HEK293 (cell line): ENCODE results near the gene C20orf144.

Experiments
- CTCF ChIA-PET: fragments of 350-600 bp; formaldehyde crosslinking; extraction: SDS; loops from one replicate; lab custom pipeline; 2021; ENCODE audit warnings: antibody characterized with exemption; lab: Yijun Ruan, JAX
- POLR2A ChIA-PET: fragments of 300-600 bp; formaldehyde crosslinking; extraction: SDS; loops from one replicate; lab custom pipeline; 2020; ENCODE audit warnings: antibody characterized with exemption, inconsistent platforms; lab: Yijun Ruan, JAX
- H3K27ac ChIP-seq: fragments of 200-500 bp; sonication (Bioruptor generic); 2 replicates; pipeline ENCODE4 v1.5.1; 2014; ENCODE audit warnings: low read depth, low read length, control low read depth, inconsistent platforms; ENCODE audit errors: extremely low read depth
- H3K36me3 ChIP-seq, 2 experiments: fragments of 200-500 bp in 1 of 2; sonication (Bioruptor generic) in 1 of 2; 1 replicate in 1 of 2; 2 replicates in 1 of 2; pipeline ENCODE4 v1.5.1; 2014 to 2017; ENCODE audit warnings: inconsistent platforms in 2 of 2, low read length in 2 of 2; ENCODE audit not compliant: control insufficient read depth in 2 of 2, insufficient read depth in 1 of 2
- H3K4me1 ChIP-seq: fragments of 200-500 bp; sonication (Bioruptor generic); 2 replicates; pipeline ENCODE4 v1.5.1; 2014; ENCODE audit warnings: mild to moderate bottlenecking, low read length, inconsistent platforms; ENCODE audit not compliant: control insufficient read depth, insufficient read depth
- H3K4me3 ChIP-seq: 2 replicates; pipeline ENCODE4 v1.5.1; 2011; ENCODE audit warnings: low read depth, mild to moderate bottlenecking, control low read depth, low read length, moderate library complexity
- H3K9me3 ChIP-seq: fragments of 200-500 bp; sonication (Bioruptor generic); 2 replicates; pipeline ENCODE4 v1.5.1; 2014; ENCODE audit warnings: low read depth, low read length, inconsistent platforms; ENCODE audit not compliant: control insufficient read depth, insufficient read depth
- EGR2 ChIP-seq: fragments of 450-650 bp; formaldehyde crosslinking; IDR thresholded peaks from 2 replicates; pipeline ENCODE4 v1.5.1; 2016; ENCODE audit warnings: low read depth, missing biosample characterization, missing genetic modification characterization
- HIC1 ChIP-seq: fragments of 450-650 bp; formaldehyde crosslinking; IDR thresholded peaks from 2 replicates; pipeline ENCODE4 v1.5.1; 2016; ENCODE audit warnings: missing biosample characterization, missing genetic modification characterization
- IKZF3 ChIP-seq: fragments of 450-650 bp; IDR thresholded peaks from 2 replicates; pipeline ENCODE4 v1.5.0; 2018; ENCODE audit warnings: missing biosample characterization, mild to moderate bottlenecking, missing genetic modification characterization, moderate library complexity
- KLF10 ChIP-seq: fragments of 450-650 bp; IDR thresholded peaks from 2 replicates; pipeline ENCODE4 v1.5.1; 2018; ENCODE audit warnings: missing biosample characterization, mild to moderate bottlenecking, missing genetic modification characterization
- KLF17 ChIP-seq: fragments of 450-650 bp; formaldehyde crosslinking; IDR thresholded peaks from 2 replicates; pipeline ENCODE4 v1.5.1; 2016; ENCODE audit warnings: missing biosample characterization, missing genetic modification characterization
- OVOL3 ChIP-seq: fragments of 450-650 bp; formaldehyde crosslinking; IDR thresholded peaks from 2 replicates; pipeline ENCODE4 v1.5.1; 2016; ENCODE audit warnings: missing biosample characterization, missing genetic modification characterization
- ZBTB49 ChIP-seq: fragments of 450-650 bp; formaldehyde crosslinking; IDR thresholded peaks from 2 replicates; pipeline ENCODE4 v1.5.1; 2016; ENCODE audit warnings: missing biosample characterization, missing genetic modification characterization, low read depth
- ZNF140 ChIP-seq: fragments of 450-650 bp; formaldehyde crosslinking; IDR thresholded peaks from 2 replicates; pipeline ENCODE4 v1.5.1; 2016; ENCODE audit warnings: missing biosample characterization, missing genetic modification characterization
- ZNF2 ChIP-seq: fragments of 450-650 bp; formaldehyde crosslinking; IDR thresholded peaks from 2 replicates; pipeline ENCODE4 v1.5.1; 2016; ENCODE audit warnings: missing biosample characterization, missing genetic modification characterization
- ZNF324 ChIP-seq: fragments of 450-650 bp; formaldehyde crosslinking; IDR thresholded peaks from 2 replicates; pipeline ENCODE4 v1.5.1; 2016; ENCODE audit warnings: missing biosample characterization, missing genetic modification characterization
- ZNF341 ChIP-seq: fragments of 450-650 bp; formaldehyde crosslinking; IDR thresholded peaks from 2 replicates; pipeline ENCODE4; 2016; ENCODE audit warnings: low read depth, missing biosample characterization, missing genetic modification characterization
- ZNF48 ChIP-seq: fragments of 450-650 bp; formaldehyde crosslinking; IDR thresholded peaks from 2 replicates; pipeline ENCODE4 v1.5.1; 2016; ENCODE audit warnings: missing biosample characterization, missing genetic modification characterization
- ZNF513 ChIP-seq: fragments of 450-650 bp; IDR thresholded peaks from 2 replicates; pipeline ENCODE4 v1.5.1; 2018; ENCODE audit warnings: missing biosample characterization, missing genetic modification characterization
- ZNF558 ChIP-seq: fragments of 450-650 bp; formaldehyde crosslinking; IDR thresholded peaks from 2 replicates; pipeline ENCODE4 v1.5.1; 2016; ENCODE audit warnings: missing biosample characterization, missing genetic modification characterization
- ZNF623 ChIP-seq: fragments of 450-650 bp; formaldehyde crosslinking; IDR thresholded peaks from 2 replicates; pipeline ENCODE4 v1.5.1; 2016; ENCODE audit warnings: missing biosample characterization, missing genetic modification characterization
- ZNF677 ChIP-seq: fragments of 450-650 bp; IDR thresholded peaks from 2 replicates; pipeline ENCODE4 v1.5.0; 2018; ENCODE audit warnings: missing biosample characterization, mild to moderate bottlenecking, missing genetic modification characterization, moderate library complexity
- ZNF692 ChIP-seq: fragments of 450-650 bp; formaldehyde crosslinking; IDR thresholded peaks from 2 replicates; pipeline ENCODE4 v1.5.1; 2016; ENCODE audit warnings: missing biosample characterization, missing genetic modification characterization
- ZSCAN5A ChIP-seq: fragments of 450-650 bp; formaldehyde crosslinking; IDR thresholded peaks from 2 replicates; pipeline ENCODE4 v1.5.1; 2016; ENCODE audit warnings: missing biosample characterization, missing genetic modification characterization

The C20orf144 gene

GRCh38 chr20:33669224-33669623 lies 7.1 kb downstream of the C20orf144 start:
- TF ChIP-seq HIC1, result no peak
- no peak for TF ChIP-seq ZNF623
- TF ChIP-seq ZBTB49, result no peak
- no peak for TF ChIP-seq IKZF3 (tag by site-specific recombination)
- TF ChIP-seq ZNF341, result no peak
- TF ChIP-seq KLF17, result no peak
- no peak for TF ChIP-seq KLF10 (tag by site-specific recombination)
- no peak for TF ChIP-seq ZNF140 (tag by site-specific recombination)
- TF ChIP-seq ZNF692 (tag by site-specific recombination), result no peak
- TF ChIP-seq ZNF2, result no peak
- no peak for TF ChIP-seq ZNF48 (tag by site-specific recombination)
- no peak for TF ChIP-seq ZNF677 (tag by site-specific recombination)
- TF ChIP-seq ZNF513 (tag by site-specific recombination), result no peak
- TF ChIP-seq OVOL3 (tag by site-specific recombination), result no peak
- no peak for TF ChIP-seq ZNF558 (tag by site-specific recombination)
- TF ChIP-seq ZNF324 (tag by site-specific recombination), result no peak
- no peak for TF ChIP-seq EGR2 (tag by site-specific recombination)
- TF ChIP-seq ZSCAN5A (tag by site-specific recombination), result no peak
- TF ChIP-seq, all 188 proteins: peak for 0
- Histone ChIP-seq H3K36me3 (peaks cover 0 to 56% of the 10 kb centered on the region in 2 experiments; a peak in 1 of 3 replicates), H3K27ac (no peak overlapping the region), H3K4me1 (no peaks in the 10 kb centered on the region), H3K4me3 (no peak overlapping the region), H3K9me3 (no peaks in the 10 kb centered on the region)
- ChIA-PET CTCF (interaction anchor here (0.5 to 1.3 kb wide), 4 partner anchors 9 to 152 kb away, joined by 3 to 6 read pairs (median 3); no protein-coding TSS in a partner anchor), POLR2A (interaction anchor here (0.6 to 2.3 kb wide), 3 partner anchors 16 to 179 kb away, joined by 3 to 6 read pairs (median 3); partner anchors contain the start of gene CBFA2T2)
